HG03039 (cell line): ENCODE measurements around the gene P2RY12.
"Not testable (repeated sequence)": the region's sequence is repeated elsewhere in the genome, so short reads cannot be mapped to it uniquely, and the experiment has no call there.

Source experiments
- ATAC-seq: cut with Tn5 transposase; IDR thresholded peaks from one replicate; pipeline ENCODE4 v1.9.1; 2021; ENCODE audit warnings: mild to moderate bottlenecking, moderate library complexity; ENCODE audit not compliant: unreplicated experiment

P2RY12 gene

GRCh38 chr3:151393941-151394340 is 9.4 kb upstream of the P2RY12 start:
- no peak for ATAC-seq

DNA sequence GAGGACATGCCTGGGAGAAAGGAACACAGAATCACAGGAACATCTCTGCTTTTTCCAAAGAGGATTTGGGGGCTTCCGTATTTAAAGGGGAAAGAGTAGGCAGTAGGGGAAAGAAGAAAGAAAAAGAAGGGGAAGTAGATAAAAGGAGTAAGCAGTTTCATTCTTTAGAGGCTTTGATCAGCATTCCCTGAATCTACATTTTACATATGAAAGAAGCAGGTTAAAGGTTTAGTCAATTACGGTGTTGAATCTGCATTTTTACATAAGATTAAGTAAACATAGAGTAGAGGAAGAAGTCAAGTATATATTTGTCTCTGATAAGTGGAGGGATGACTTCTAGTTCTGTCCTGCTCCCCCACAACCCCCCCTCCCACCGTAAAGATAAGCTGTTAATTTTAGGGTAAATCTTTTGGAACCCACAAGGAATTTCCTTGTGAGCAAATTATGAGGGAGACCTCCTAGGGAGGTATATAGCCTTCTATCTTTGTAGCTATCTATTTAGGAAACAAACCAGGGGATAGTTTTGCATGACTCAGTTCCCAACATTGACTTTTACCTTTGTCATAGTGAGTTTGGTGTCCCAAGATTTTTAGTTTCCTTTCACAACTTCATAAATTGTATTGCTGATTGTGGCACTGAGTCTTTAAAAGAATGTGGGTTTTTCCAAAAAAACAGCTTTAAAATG is 8.7 kb upstream of the P2RY12 start:
- no peak for ATAC-seq

- not testable (repeated sequence) for ATAC-seq
Observed at GRCh38 chr3:151392191-151392590, 7.6 kb upstream of the P2RY12 start.

DNA sequence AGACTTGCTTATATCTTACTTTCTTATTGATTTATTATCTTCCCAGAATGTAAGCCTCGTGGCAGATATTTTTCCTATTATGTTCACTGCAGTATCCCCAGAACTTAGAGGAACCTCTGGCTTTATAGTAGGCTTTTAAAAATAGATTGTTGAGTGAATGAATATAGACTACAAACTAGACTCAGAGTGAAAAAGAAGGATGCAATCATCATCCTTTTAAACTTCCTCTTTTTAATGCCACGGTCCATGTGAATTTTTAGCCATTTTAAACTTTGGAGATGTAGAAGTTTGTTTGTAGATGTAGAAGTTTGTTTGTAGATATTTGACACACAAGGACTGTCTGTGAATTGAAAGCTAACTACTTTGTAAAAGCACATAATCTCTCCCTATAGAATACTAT is 7.2 kb upstream of the P2RY12 start:
- ATAC-seq: no peak

- ATAC-seq: no peak
Observed at GRCh38 chr3:151387842-151388241, 3.3 kb upstream of the P2RY12 start.

- ATAC-seq: no peak
Observed at GRCh38 chr3:151387432-151387831, 2.9 kb upstream of the P2RY12 start.

DNA sequence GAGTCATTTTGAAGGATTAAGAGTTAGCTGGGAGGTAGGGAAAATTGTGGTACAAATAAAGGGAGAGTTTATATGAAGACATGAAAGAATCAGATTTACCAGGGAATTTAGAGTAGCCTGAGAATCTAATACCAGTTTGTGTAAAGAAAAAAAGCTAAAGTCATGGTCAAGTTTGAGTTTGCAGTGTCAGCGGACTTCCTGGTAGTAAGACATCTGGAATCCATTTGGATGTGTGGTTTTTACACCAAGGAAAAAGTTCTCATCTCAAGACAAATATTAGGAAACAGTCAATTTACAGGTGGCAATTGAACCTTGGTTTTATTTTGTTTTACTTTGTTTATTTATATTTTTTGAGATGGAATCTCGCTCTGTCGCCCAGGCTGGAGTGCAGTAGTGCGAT is 1.5 kb upstream of the P2RY12 start:
- no peak for ATAC-seq

DNA sequence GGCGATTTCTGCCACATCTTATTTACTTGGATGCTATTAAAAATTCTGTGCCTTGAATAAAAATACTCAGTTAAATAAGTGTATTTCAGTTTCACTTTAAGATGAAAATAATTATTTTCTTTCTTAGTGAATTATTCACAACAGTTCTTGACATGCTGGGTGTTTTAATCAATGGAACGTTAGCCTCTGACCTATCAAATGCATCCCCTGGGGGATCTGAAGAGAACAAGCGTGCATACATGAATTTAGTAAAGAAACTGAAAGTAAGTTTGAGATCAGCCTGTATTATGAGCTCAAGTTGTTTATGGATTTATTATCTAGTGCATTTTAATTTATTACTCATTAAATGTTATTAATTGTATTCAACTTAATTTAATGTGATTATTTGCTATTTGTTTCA is 597 bp downstream of the P2RY12 start:
- ATAC-seq: peak; percentile 27

DNA sequence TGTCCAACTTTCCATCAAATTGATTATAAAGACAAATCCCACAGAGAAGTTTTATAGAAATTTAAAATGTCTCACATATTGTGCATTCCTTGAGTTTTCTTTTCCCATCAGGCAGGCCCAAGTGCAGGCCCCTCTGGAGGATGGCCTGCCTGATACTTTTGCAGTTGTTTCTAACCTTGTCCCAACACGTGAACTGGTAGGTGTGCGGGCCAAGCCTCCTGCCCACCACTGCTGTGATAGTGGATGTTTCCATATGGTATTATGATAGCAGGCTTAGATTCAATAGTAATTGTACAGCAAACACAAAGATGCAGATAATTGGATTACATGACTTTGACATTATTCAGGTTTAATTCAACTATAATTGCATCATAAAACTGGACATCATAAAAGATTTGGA is 1.4 kb downstream of the P2RY12 start:
- ATAC-seq: no peak

- peak; percentile 35 for ATAC-seq
Observed at GRCh38 chr3:151382671-151383070, 1.9 kb downstream of the P2RY12 start.

DNA sequence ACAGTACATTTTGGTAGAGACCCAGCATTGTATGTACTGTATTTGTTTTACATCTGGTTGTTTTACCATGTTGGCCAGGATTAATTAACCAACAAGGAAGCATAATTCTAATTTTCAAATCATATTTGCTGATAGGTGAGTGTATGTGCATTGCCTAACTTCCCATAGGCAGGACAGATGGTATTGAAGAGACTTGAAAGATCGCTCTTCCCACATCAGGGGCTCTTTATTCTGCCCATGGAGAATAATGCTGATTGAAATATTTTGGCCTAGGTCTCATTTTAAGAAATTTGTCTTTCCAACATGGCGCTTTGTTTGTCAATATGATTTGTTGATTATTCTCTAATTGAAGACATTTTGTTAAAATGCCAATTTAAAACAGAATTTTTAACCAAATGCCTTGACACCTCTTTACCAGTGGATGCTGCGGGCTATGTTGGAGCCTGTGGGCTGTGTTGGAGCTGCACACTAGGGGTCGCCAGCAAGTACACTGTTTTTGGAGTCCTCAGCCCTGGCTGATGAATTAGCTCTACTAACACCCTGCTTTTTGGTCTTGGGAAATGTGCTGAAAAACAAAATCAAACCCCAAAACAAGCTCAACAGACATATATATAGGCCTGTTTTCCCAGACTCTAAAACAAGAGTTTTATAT is 5.3 kb downstream of the P2RY12 start:
- ATAC-seq: no peak

DNA sequence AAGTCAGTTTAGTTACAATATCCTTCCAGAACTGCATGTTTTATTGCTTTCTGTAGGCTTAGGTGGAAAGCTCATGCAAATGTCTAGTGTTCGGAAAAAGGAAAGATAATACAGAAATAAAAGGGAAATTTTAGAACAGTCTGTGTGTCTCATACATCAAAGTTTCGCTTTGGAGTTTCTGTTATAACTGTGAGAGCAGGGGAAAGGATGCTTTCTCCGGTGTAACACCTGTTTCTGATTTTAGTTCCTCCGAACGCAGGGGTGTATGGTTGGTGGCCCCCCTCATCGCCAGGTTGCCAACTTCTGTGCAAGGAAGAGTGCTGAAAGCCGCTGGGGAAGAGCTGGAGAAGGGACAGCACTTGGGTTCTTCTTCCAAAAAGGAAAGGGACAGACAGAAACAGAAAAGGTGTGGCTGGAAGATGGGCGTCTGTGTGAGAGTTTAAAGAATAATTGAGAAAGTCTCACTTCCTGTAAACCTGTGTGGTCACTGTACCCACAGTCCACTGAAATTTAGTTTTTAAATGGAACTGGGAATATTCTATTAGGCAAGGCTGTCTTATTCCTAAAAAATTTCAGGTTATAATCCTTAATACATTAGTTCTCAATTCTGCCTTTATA is 6.7 kb downstream of the P2RY12 start:
- peak; percentile 66 for ATAC-seq

DNA sequence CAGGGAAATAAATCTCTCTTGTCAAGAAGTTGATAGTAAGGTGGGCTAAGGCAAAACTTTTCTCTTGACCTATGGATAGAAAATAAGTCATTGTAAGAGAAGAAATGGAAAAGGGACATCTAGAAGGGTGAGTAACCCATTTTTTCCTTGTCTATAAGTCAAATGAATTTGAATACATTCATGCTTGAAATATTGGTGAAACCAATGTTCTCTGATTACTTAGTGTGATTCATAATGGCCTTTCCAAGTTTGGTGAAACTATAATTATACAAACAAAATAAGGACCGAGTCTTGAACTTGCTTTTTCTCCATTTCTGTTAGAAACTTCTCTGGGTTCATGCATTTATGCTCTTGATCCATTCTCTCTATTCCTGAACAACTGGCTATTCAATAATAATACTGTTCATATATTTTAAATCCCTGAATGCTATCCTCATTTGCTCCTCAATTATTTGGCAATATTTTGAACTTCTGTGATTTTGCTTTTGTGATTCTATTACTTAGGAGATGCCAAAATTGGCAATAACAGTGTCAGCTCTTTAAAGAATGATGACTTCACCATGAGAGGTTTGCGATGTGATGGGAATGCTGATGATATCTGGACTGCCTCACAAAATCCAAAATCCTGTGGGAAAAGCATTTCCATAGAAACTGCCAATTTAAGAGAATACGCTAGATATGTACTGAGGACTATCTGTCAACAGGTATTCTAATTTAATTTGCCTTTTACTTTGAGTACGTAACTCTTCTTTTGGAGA is 12.3 kb downstream of the P2RY12 start:
- ATAC-seq: no peak

GRCh38 chr3:151371526-151371925 is 13.0 kb downstream of the P2RY12 start:
- no peak for ATAC-seq

- no peak for ATAC-seq
Observed at GRCh38 chr3:151367448-151367847, 17.1 kb downstream of the P2RY12 start.

- no peak for ATAC-seq
Observed at GRCh38 chr3:151366993-151367392, 17.6 kb downstream of the P2RY12 start.

DNA sequence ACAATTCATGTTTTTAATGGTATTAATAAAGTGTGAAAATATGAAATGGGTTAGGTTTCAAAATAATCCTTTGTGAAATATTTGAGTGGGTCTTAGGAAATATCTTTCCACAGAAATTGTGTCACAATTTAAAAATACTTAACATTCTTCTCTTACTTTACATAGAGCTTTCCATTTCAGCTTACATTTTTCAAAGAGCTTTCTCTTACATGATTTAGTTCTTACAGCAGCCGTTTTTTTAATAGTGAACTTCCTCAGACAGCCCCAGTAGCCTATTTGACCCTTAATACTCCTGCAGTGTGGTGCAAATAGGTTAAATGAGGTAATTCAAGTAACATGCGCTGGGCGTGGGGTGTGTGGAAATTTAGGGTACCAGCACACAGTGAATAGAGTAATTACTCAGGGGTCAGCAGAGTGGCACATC is 21.8 kb downstream of the P2RY12 start:
- ATAC-seq: no peak

DNA sequence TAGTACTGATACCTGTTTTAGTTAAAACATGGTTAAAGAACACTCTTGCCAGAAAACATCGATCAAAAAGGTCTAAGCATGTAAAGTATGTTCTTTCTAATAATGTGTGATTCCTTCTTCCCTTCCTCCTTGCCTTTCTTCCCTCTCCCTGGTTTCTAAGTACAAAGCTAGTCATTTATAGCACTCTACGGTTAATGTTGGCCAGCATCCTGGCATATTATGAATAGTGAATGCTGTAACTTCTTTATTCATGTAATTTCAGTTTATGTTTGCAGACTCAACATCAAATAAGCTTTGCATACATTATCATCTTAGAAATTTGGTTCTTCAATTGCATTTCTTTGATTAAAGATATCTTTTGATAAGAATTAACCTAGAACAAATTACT is 27.1 kb downstream of the P2RY12 start:
- no peak for ATAC-seq

DNA sequence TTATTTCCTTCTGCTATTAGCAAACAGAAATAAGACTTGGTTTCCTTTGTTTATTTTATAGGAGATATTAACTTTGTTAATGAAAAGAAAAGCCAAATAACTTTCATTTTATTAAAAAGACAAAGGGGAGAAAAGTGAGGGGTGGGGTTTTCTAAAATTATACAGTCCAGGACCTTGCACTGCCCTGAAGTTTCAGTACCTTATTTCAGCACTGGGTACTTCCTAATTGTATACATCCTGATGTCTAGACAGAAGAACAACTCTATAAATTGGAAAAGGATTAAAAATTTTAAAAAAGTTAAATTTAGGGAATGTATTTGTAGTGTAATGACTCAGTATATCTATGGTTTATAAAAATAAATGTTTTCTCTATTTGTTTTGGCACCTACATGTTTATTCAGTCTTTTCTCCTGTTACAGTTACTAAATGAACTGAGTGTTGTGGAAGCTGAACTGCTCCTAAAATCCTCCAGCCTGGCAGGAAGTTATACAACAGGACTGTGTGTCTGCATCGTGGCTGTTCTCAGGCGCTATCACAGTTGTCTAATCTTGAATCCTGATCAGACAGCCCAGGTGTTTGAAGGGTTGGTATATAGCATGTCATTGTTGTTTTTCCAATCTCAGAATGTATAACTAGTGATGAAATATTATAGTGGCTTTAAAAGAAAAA is 27.6 kb downstream of the P2RY12 start:
- ATAC-seq: no peak

DNA sequence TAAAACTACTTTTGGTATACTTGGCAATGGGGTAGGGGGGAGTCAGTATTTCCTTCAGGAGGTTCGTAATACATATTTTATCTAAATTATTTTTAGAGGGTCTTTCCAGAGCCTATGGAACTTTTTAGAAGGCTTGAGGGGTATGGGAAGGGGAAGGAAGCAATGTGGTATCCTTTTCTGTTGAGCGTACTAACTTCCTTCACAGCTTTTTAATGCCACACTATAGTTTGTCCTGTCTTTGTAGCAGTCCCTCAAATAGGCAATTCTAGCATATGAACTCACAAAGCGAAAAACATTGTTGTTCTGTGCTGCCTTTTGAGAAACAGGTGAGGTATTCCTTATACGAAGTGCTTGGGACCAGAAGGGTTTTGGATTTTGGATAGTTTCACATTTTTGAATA is 32.9 kb downstream of the P2RY12 start:
- ATAC-seq: peak; percentile 11

GRCh38 chr3:151351219-151351618 is 33.3 kb downstream of the P2RY12 start:
- peak; percentile 75 for ATAC-seq
